Esophagus squamous epithelium (tissue), 5 donors: Measurements from ENCODE around the gene CADM1. TPM values are rescaled to one million over a fixed set of nuclear protein-coding genes. Genes with fewer than 3 reads are reported as not detected.

Experiments
- DNase-seq: peaks from one replicate; lab custom pipeline; 2025; lab: John Stamatoyannopoulos, UW
- H3K27ac ChIP-seq, 4 donors: fragments of 200-600 bp; sonication (generic); one replicate each; pipeline ENCODE4 v1.5.1; 2016 to 2019; ENCODE audit warnings: mild to moderate bottlenecking in 1 of 4
- H3K27me3 ChIP-seq, 4 donors: fragments of 200-600 bp; sonication (generic); 1 replicate in 3 of 4; 2 replicates in 1 of 4; pipeline versions ENCODE4 v1.5.1 to v1.6.0; 2017 to 2021; ENCODE audit warnings: antibody characterized with exemption in 1 of 4
- H3K36me3 ChIP-seq, 3 donors: fragments of 200-600 bp; sonication (generic); one replicate each; pipeline ENCODE4 v1.5.1; 2016 to 2019
- H3K4me1 ChIP-seq, 3 donors: fragments of 200-600 bp; sonication (generic); one replicate each; pipeline ENCODE4 v1.5.1; 2017 to 2019
- H3K4me3 ChIP-seq, 4 donors: fragments of 200-600 bp; sonication (generic); 1 replicate in 3 of 4; 2 replicates in 1 of 4; pipeline ENCODE4 v1.5.1; 2016 to 2019; ENCODE audit warnings: mild to moderate bottlenecking in 2 of 4, moderate library complexity in 1 of 4
- H3K9me3 ChIP-seq, 3 donors: fragments of 200-600 bp; sonication (generic); one replicate each; pipeline ENCODE4 v1.5.1; 2016 to 2019
- CTCF ChIP-seq, 6 experiments: fragments of 450-650 bp in 4 of 6; fragments of 200-600 bp in 2 of 6; sonication (generic) in 2 of 6; IDR thresholded peaks; one replicate each; pipeline ENCODE4 v1.5.1; 2016 to 2019; ENCODE audit warnings: antibody characterized with exemption in 6 of 6, mild to moderate bottlenecking in 4 of 6, moderate library complexity in 4 of 6
- POLR2A ChIP-seq, 4 donors: fragments of 450-650 bp; IDR thresholded peaks; one replicate each; pipeline ENCODE4 v1.6.1; 2017; ENCODE audit warnings: antibody characterized with exemption in 4 of 4, mild to moderate bottlenecking in 4 of 4, moderate library complexity in 3 of 4
- WGBS, 2 donors: methylation state at CpG; one replicate each; pipeline ENCODE4 v1.1.5; 2018; 5-methylcytosine and 5-hydroxymethylcytosine counted together
- intact Hi-C: fragments of 100-400 bp; cut with DNase I; formaldehyde crosslinking; loops from one replicate; pipeline ENCODE4 v1.15.0; 2022
- total RNA-seq, 4 donors: library from RNA; depleted of rRNA; stranded (reverse); fragments of >200 nt; gene quantifications; one replicate each; pipeline ENCODE4 v1.1.0, GENCODE V29; 2016
- donor health status: DM: yes; HTN: yes; CAD: no.

Gene CADM1
- total RNA-seq, 4 donors from 2014 or later = 1.7 to 15.1 (median 8.3) TPM

GRCh38 chr11:115423728-115424459, 80.3 kb downstream of the CADM1 start:
- DNase-seq = no peak
- intact Hi-C loops = no loop called here
- H3K4me3 ChIP-seq = no peak overlapping the region
- no peaks in the 10 kb centered on the region for H3K9me3 ChIP-seq
- no peak for TF ChIP-seq POLR2A (IDR thresholded peaks at IDR 0.05)
- no peak for TF ChIP-seq CTCF (IDR thresholded peaks at IDR 0.05)
- no peak overlapping the region for H3K27ac ChIP-seq
- H3K36me3 ChIP-seq = no peaks in the 10 kb centered on the region
- 61 to 80% methylated on average over 6 to 7 of the region's 7 CpGs for WGBS, 2 donors
- H3K27me3 ChIP-seq = no peaks in the 10 kb centered on the region
- H3K4me1 ChIP-seq = peaks cover 0 to 24% (median 0%) of the 10 kb centered on the region in 3 donors

- TF ChIP-seq POLR2A (IDR thresholded peaks at IDR 0.05) (no peak), CTCF (IDR thresholded peaks at IDR 0.05) (no peak)
- Histone ChIP-seq H3K4me3 (no peak overlapping the region), H3K27me3 (no peaks in the 10 kb centered on the region), H3K36me3 (no peaks in the 10 kb centered on the region), H3K9me3 (no peaks in the 10 kb centered on the region), H3K27ac (no peak overlapping the region), H3K4me1 (peaks cover 0 to 24% (median 0%) of the 10 kb centered on the region in 3 donors)
- WGBS, 2 donors = 70 to 77% methylated on average over 6 of the region's 6 CpGs
- intact Hi-C loops = no loop called here
- DNase-seq = no peak
Observed at GRCh38 chr11:115421992-115422689, 82.1 kb downstream of the CADM1 start.

DNA sequence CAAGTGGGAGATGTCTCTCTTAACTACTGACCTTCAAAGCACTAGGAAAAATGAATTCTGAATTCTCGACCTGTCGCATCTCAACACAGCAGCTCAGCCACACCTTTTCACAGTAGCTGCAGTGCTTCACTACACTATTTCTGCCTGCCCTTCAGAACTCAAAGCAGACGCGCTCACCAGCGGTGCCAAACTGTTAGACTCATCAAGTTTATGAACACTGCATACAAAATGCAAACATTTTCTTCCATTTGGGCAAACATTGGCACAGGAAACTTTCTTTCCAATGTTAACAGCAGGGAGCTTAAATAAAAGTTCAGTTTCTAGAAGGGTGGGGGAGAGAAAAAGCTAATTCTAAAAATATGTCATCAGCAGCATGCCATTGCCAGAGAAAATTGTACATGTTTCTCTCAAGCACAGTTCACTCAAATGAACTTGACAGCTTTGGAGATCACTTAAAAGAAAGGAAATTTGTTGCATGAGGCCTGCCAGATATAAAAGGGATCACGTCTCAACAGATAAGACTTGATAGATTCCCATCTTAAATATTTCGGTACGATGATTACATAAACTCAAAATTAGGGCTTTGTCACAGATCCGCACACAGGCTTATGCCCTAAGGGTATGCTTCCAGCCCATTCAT, 82.7 kb downstream of the CADM1 start:
- Histone ChIP-seq H3K9me3 (no peaks in the 10 kb centered on the region), H3K4me1 (peaks cover 0 to 24% (median 0%) of the 10 kb centered on the region in 3 donors), H3K36me3 (no peaks in the 10 kb centered on the region), H3K27me3 (no peaks in the 10 kb centered on the region), H3K4me3 (no peak overlapping the region), H3K27ac (no peak overlapping the region)
- DNase-seq = no peak
- 28 to 48% methylated on average over 9 of the region's 9 CpGs for WGBS, 2 donors
- intact Hi-C loops = no loop called here
- no peak for TF ChIP-seq CTCF (IDR thresholded peaks at IDR 0.05)

DNA sequence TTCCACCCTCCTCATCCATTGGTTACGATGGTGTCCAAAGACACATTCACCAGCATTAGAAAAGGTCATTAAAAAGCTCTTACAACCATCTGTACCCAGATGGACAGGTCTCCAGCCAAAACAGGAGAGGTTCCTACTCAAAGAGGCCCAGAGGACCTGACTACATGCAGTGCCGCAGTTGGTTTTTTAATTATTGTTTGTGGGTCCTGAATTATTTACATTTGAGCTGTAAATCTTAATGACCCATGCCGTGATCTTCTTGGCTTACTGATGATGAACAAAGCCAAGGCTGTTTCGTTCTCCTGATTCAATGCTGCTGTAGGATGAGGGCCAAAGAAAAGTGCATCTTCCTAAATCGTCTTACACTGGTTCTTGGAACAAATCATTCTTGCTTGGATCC, 83.7 kb downstream of the CADM1 start:
- TF ChIP-seq CTCF (IDR thresholded peaks at IDR 0.05) (no peak), POLR2A (IDR thresholded peaks at IDR 0.05) (no peak)
- Histone ChIP-seq H3K4me1 (peaks cover 0 to 24% (median 0%) of the 10 kb centered on the region in 3 donors), H3K27ac (no peak overlapping the region), H3K36me3 (no peaks in the 10 kb centered on the region), H3K9me3 (no peaks in the 10 kb centered on the region), H3K4me3 (no peak overlapping the region), H3K27me3 (no peaks in the 10 kb centered on the region)
- DNase-seq = no peak
- intact Hi-C loops = no loop called here
- WGBS, 2 donors = 54 to 57% methylated on average over 4 to 5 of the region's 5 CpGs

DNA sequence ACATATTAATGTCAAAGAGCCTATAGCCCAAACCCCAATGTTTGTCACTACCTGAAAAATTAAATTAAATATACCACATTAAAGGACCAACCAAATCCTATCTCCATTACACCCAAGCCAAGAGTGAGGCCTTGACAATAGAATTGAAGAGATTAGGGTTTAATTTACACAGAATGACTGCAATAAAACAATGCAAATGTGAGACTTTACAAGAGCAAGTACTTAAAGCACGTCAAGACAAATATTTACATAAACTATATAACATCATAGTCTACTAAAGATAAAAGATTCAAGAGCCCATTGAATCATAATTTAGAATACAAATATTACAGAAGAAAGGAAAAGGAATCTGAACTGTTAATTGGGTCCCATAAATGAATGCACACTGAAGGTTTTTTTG, 85.6 kb downstream of the CADM1 start:
- no peaks in the 10 kb centered on the region for H3K36me3 ChIP-seq
- H3K27me3 ChIP-seq = no peaks in the 10 kb centered on the region
- DNase-seq = no peak
- intact Hi-C loops = no loop called here
- no peak overlapping the region for H3K4me3 ChIP-seq
- peaks cover 0 to 24% (median 0%) of the 10 kb centered on the region in 3 donors for H3K4me1 ChIP-seq
- no peak overlapping the region for H3K27ac ChIP-seq
- 46 to 67% methylated on average over 1 of the region's 1 CpG for WGBS, 2 donors
- no peaks in the 10 kb centered on the region for H3K9me3 ChIP-seq
- TF ChIP-seq CTCF (IDR thresholded peaks at IDR 0.05) (no peak), POLR2A (IDR thresholded peaks at IDR 0.05) (no peak)
